DND-41 (cell line): ENCODE data around the gene APBB2.

Experiments
- ATAC-seq: fragments of 200-7000 bp; cut with Tn5 transposase; 3 replicates; pipeline ENCODE4 v1.9.1; 2021; ENCODE audit warnings: low read depth; ENCODE audit not compliant: insufficient read depth
- DNase-seq: peaks from one replicate; pipeline ENCODE4 v3.0.0-alpha.2; 2020
- H2AFZ ChIP-seq: 2 replicates; pipeline ENCODE4 v1.6.0; 2012; ENCODE audit warnings: low read depth, low read length
- H3K27ac ChIP-seq: 2 replicates; pipeline ENCODE4 v1.5.1; 2012; ENCODE audit warnings: low read length, inconsistent platforms
- H3K27me3 ChIP-seq: fragments of 200-600 bp; sonication (generic); 2 replicates; pipeline ENCODE4 v1.6.0; 2012; ENCODE audit warnings: low read length, mild to moderate bottlenecking, inconsistent platforms; ENCODE audit not compliant: insufficient read depth, poor library complexity
- H3K36me3 ChIP-seq: 2 replicates; pipeline ENCODE4 v1.5.1; 2012; ENCODE audit warnings: low read length, inconsistent platforms; ENCODE audit not compliant: insufficient read depth
- H3K4me1 ChIP-seq: 2 replicates; pipeline ENCODE4 v1.5.1; 2012; ENCODE audit warnings: mild to moderate bottlenecking, low read length; ENCODE audit not compliant: insufficient read depth
- H3K4me2 ChIP-seq: 2 replicates; pipeline ENCODE4 v1.6.0; 2012; ENCODE audit warnings: mild to moderate bottlenecking, moderate library complexity, low read length, inconsistent platforms; ENCODE audit not compliant: insufficient read depth
- H3K4me3 ChIP-seq, 2 experiments: fragments of 200-600 bp in 1 of 2; shearing (Covaris generic) in 1 of 2; 2 replicates each; pipeline ENCODE4 v1.5.1; 2012 to 2016; ENCODE audit warnings: inconsistent platforms in 2 of 2, low read length in 2 of 2, mild to moderate bottlenecking in 2 of 2, low read depth in 1 of 2, moderate library complexity in 1 of 2
- H3K79me2 ChIP-seq: 2 replicates; pipeline ENCODE4 v1.6.0; 2012; ENCODE audit warnings: low read length, inconsistent platforms; ENCODE audit not compliant: insufficient read depth
- H3K9ac ChIP-seq: 2 replicates; pipeline ENCODE4 v1.6.0; 2012; ENCODE audit warnings: low read depth, mild to moderate bottlenecking, inconsistent platforms, low read length, moderate library complexity
- H3K9me3 ChIP-seq: 2 replicates; pipeline ENCODE4 v1.5.1; 2012; ENCODE audit warnings: low read length, moderate library complexity, mild to moderate bottlenecking, inconsistent platforms; ENCODE audit not compliant: insufficient read depth, severe bottlenecking
- H4K20me1 ChIP-seq: 2 replicates; pipeline ENCODE4 v1.6.0; 2012; ENCODE audit warnings: low read length; ENCODE audit not compliant: insufficient read depth
- EZH2 ChIP-seq: IDR thresholded peaks from 3 replicates; pipeline ENCODE4 v1.6.1; 2012; ENCODE audit warnings: borderline replicate concordance, low read depth, mild to moderate bottlenecking, moderate library complexity, low read length, inconsistent platforms; ENCODE audit not compliant: severe bottlenecking
- TF ChIP-seq, protein P1 (sequence below): IDR thresholded peaks from 2 replicates; pipeline ENCODE4 v1.5.1; 2012; ENCODE audit warnings: borderline replicate concordance, low read length, moderate library complexity, mild to moderate bottlenecking; ENCODE audit not compliant: poor library complexity, severe bottlenecking; ENCODE audit errors: extremely low read depth

APBB2 gene

DNA sequence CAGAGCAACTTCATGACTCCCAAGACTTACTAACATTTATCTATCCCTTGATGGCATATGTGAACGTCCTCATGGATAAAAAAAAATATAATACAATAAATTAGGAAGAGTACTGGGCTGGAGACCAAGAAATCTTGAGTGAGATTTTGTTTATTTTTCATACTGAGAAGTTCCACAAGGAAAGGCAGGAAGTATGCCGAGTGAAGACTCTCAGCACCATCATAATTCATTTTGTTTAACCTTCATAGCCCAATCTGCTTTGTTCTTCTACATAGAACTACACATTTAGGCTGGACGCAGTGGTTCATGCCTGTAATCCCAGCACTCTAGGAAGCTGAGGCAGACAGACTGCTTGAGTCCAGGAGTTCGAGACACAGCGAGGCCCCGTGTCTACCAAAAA lies 266.3 kb downstream of the APBB2 start:
- no peak for DNase-seq
- no peaks in the 10 kb centered on the region for H3K36me3 ChIP-seq
- no peak overlapping the region for H3K4me2 ChIP-seq
- H3K9me3 ChIP-seq, result no peaks in the 10 kb centered on the region
- no peak overlapping the region for H3K4me3 ChIP-seq
- H3K27me3 ChIP-seq, result peaks cover 4% of the 10 kb centered on the region
- TF ChIP-seq EZH2, result no peak
- TF ChIP-seq, protein P1, sequence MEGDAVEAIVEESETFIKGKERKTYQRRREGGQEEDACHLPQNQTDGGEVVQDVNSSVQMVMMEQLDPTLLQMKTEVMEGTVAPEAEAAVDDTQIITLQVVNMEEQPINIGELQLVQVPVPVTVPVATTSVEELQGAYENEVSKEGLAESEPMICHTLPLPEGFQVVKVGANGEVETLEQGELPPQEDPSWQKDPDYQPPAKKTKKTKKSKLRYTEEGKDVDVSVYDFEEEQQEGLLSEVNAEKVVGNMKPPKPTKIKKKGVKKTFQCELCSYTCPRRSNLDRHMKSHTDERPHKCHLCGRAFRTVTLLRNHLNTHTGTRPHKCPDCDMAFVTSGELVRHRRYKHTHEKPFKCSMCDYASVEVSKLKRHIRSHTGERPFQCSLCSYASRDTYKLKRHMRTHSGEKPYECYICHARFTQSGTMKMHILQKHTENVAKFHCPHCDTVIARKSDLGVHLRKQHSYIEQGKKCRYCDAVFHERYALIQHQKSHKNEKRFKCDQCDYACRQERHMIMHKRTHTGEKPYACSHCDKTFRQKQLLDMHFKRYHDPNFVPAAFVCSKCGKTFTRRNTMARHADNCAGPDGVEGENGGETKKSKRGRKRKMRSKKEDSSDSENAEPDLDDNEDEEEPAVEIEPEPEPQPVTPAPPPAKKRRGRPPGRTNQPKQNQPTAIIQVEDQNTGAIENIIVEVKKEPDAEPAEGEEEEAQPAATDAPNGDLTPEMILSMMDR, result no peak
- H3K4me1 ChIP-seq, result no peaks in the 10 kb centered on the region
- no peak overlapping the region for H3K27ac ChIP-seq
- H3K9ac ChIP-seq, result no peak overlapping the region
- no peak overlapping the region for H2AFZ ChIP-seq
- no peaks in the 10 kb centered on the region for H3K79me2 ChIP-seq
- no peaks in the 10 kb centered on the region for H4K20me1 ChIP-seq
- no peak for ATAC-seq

DNA sequence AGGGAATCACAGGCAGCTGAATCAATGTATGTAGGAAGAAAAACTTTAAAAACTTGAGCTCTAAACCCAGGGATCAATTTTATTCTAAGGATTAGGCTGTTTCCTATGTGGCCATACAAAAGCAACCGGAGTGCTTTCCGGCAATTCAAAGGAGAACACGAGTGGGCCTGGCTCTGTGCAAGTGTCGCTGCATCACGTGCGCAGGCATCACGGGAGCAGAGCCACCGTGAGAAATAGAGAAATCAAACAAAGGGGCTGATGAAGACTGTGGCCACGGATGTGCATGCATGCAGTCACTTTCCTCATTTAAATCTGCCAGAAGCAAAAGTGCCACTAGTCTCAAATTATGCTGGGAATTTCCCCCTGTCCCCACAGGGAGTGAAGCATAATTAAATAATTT lies 267.7 kb downstream of the APBB2 start:
- ATAC-seq, result no peak

DNA sequence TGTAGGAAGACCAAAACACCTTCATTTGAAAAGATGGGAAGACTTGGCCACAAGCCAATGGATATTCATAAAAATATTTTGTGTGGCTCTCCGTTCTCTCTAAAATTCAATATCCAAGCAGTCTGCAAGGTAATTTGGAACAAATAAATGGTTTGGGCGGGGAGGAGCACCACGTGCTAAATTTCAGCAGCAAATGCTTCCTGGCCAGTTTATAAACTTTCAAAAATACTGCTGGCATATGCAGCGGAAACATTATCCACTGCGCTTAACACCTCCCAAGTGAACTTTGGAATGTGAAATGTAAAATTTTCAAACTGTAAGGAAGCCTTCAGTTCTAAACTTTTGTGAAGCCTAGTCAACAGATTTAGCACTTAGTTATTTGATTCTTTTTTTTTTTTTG lies 273.6 kb downstream of the APBB2 start:
- Histone ChIP-seq H4K20me1 (no peaks in the 10 kb centered on the region), H3K9ac (no peak overlapping the region), H3K36me3 (no peaks in the 10 kb centered on the region), H3K27me3 (peaks cover 31% of the 10 kb centered on the region), H2AFZ (no peak overlapping the region), H3K4me2 (no peak overlapping the region), H3K9me3 (no peaks in the 10 kb centered on the region), H3K79me2 (no peaks in the 10 kb centered on the region), H3K4me3 (no peak overlapping the region), H3K27ac (no peak overlapping the region), H3K4me1 (no peaks in the 10 kb centered on the region)
- DNase-seq (no peak), ATAC-seq (no peak)
- TF ChIP-seq, protein P1, result no peak
- TF ChIP-seq EZH2, result no peak

More for the DNA sequence above, 267.7 kb downstream of the APBB2 start:
- no peak for TF ChIP-seq EZH2
- TF ChIP-seq, protein P1, result no peak
- Histone ChIP-seq H3K4me3 (no peak overlapping the region), H3K79me2 (no peaks in the 10 kb centered on the region), H3K4me1 (no peaks in the 10 kb centered on the region), H3K9me3 (no peaks in the 10 kb centered on the region), H4K20me1 (no peaks in the 10 kb centered on the region), H2AFZ (no peak overlapping the region), H3K27ac (no peak overlapping the region), H3K36me3 (no peaks in the 10 kb centered on the region), H3K27me3 (peaks cover 10% of the 10 kb centered on the region), H3K4me2 (no peak overlapping the region), H3K9ac (no peak overlapping the region)
- DNase-seq, result no peak

DNA sequence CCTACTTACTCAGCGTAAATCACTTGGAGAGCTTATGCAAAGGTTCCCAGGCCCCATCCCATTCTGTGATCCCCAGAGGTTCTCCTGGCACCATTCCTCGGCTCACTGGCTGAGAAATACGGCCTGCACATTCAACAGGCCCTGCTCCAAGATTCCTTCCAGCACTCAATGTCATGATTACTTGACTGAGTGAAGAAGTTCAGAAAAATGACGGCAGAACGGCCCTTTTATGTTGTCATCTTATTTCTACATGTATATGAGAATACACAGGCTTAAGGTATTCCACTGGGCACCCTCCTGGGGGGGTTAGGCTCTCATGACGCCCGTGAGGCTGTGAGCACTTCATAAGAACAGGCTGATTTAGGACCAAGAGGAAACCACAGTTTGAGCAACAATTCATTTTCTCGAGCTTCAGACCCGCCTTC lies 274.0 kb downstream of the APBB2 start:
- DNase-seq, result no peak
- no peaks in the 10 kb centered on the region for H3K9me3 ChIP-seq

More for the DNA sequence above, 274.0 kb downstream of the APBB2 start:
- Histone ChIP-seq H3K36me3 (no peaks in the 10 kb centered on the region), H3K27me3 (peaks cover 31% of the 10 kb centered on the region), H4K20me1 (no peaks in the 10 kb centered on the region), H3K4me1 (no peaks in the 10 kb centered on the region), H3K27ac (no peak overlapping the region), H2AFZ (no peak overlapping the region), H3K4me3 (no peak overlapping the region), H3K9ac (no peak overlapping the region), H3K79me2 (no peaks in the 10 kb centered on the region), H3K4me2 (no peak overlapping the region)
- ATAC-seq, result no peak
- TF ChIP-seq EZH2, result no peak
- TF ChIP-seq, protein P1, result no peak
